Activated CD4-positive, alpha-beta T cell treated with anti-CD3 and anti-CD28 coated beads, Interleukin-2, amount 50 U/mL, for 24 hours (primary cell): ENCODE results near the gene KRTAP15-1.

Experiments used
- DNase-seq, 2 donors: peaks; one replicate each; pipeline ENCODE4 v3.0.0-alpha.2; 2020; ENCODE audit warnings: low read depth in 1 of 2, low spot score in 1 of 2

The KRTAP15-1 gene, protein sequence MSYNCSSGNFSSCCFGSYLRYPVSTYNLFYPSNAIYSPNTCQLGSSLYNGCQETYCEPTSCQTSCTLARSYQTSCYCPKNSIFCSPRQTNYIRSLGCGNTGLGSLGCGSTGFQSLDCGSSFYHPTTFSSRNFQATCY

DNA sequence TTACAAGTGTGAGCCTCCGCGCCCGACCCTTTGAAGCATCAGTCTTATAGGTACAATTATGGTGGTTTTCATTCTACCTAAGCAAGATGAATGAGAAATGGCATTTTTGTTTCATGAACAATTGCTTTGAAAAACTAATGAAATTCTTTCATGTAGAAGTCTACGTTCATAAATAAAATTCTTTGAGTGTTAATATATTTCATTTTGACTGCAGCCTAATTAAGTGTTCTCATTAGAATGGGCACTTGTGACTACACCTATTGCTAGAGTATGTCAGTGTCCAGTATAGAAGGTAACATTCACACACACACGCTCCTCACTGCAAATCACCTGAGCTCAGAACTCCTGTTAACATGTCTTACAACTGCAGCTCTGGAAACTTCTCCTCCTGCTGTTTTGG, at the start of gene KRTAP15-1:
TSS of gene KRTAP15-1 (plus strand) at position 301 of the 400 bp plus-strand sequence. CDS start at position 354, 53 bp downstream.
- DNase-seq = no peak

DNA sequence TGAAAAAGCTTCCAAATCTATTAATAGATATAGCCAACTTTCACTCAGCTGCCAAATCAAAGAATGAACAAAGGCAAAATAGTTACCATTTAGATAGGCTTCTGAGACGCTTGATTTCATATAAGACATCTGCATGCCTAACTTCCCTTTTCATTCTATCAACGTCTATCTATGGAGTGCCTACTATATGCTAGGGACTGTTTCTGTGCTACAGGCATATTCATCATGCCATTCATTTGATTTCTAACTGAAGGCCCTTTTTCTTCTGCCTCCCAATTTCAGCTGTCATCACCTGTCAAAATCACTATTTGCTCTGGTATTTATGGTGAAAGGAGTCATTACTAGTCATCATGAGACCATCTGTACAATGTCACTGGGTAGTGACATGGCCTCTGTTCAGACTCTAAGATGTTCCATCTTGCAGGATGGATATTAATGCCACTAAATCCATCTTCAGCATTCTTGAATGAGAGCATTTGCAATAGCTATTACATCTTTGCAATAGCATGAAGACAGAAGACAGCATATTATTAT, 48.5 kb upstream of the KRTAP15-1 start:
- DNase-seq = no peak

- DNase-seq = no peak
Measured at GRCh38 chr21:30395731-30396130, 44.3 kb upstream of the KRTAP15-1 start, which contains the start of gene KRTAP13-1. Gene KRTAP13-1 (plus strand): TSS chr21:30396031. CDS start chr21:30396087, 56 bp downstream.

- DNase-seq = no peak
Measured at GRCh38 chr21:30408782-30409494, 31.1 kb upstream of the KRTAP15-1 start.

DNA sequence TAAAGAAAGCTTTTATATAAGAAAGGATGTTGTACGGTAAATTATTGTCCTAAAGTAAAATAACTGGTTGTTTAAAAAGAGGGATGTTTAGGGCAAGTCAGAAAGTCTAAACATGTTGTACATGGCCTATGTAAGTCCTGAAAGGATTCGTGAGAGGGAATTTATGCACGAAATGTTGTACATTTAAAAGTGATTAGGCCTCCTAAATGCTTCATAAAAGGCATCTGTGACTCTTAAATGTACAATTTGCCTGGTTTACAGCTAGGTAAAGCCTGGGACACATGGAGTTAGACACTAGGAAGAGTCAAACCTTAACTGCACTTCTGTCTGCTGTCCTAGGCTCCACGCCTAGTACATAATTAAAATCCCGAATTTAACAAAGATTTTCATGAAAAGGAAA, 24.1 kb upstream of the KRTAP15-1 start:
- DNase-seq = no peak

DNA sequence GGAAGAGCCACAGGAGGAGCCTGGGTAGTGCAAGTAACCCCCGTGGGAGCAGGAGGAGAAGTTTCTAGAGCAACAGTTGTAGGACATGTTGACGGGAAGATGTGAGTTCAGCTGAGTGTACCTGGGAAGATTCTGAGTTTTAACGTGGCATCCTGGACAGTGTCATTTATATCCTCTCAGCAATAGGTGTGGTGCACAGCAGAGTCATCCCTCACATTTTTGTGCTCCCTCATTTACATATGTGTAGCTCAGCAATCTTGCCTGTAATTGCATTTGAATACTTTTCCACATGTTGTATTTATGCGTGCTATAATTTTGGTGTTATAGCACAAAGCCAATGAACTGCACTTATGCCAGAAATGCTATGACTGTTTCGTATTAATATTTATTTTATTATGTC, 14.2 kb upstream of the KRTAP15-1 start, which contains the start of gene KRTAP13-3:
TSS of gene KRTAP13-3 (minus strand) at position 101 of the 400 bp plus-strand sequence. CDS start at position 87, 14 bp downstream.
- no peak for DNase-seq

DNA sequence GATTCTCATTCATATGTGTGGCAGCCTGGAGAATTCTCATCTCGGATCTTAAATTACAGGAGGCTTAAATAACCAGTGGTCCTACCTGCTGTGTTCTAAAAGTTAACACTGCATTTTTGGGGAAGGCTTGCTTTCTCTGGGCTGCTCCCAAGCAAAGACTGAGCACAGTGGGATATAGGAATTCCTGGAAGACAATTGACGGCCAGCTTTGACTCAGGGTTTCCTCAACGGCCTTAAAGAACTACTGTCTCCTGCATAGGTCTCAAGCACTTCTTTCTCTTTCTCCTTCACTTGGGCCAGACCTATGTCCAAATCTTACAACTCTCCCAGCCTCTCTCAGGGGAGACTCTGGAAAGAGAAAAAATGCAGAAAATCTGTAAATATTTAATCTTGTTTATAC, 13.3 kb upstream of the KRTAP15-1 start:
- DNase-seq = no peak

- DNase-seq = no peak
Measured at GRCh38 chr21:30430170-30430655, 9.9 kb upstream of the KRTAP15-1 start, which contains the start of gene KRTAP13-4. Gene KRTAP13-4 (plus strand): TSS chr21:30430220. CDS start chr21:30430276, 56 bp downstream.

DNA sequence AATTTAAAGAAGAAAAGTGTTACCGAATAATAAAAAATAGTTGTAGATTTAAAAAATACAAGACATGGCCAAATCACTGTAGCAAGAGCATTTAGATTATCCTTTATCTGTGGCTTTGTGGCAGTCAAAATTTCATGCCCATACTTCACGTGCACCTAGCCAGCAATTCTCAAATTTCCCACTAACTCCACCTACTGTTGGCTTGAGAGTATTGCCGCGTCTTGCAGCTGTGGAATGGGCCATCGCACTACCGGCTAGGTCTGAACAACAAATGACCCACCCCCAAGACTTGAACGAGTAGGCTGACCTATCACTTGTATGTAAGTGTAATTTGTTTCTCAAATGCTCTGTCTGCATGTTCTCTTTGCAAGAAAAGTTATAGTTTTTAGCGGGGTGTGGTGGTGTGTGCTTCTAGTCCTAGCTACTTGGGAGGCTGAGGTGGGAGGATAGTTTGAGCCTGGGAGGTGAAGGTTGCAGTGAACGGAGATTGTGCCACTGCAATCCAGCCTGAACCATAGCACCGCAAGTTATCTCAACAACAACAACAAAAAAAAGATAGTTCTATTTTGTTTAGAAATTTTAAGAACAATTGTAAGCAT, 5.9 kb upstream of the KRTAP15-1 start:
- DNase-seq = no peak

GRCh38 chr21:30437010-30437565, 3.0 kb upstream of the KRTAP15-1 start:
- no peak for DNase-seq

DNA sequence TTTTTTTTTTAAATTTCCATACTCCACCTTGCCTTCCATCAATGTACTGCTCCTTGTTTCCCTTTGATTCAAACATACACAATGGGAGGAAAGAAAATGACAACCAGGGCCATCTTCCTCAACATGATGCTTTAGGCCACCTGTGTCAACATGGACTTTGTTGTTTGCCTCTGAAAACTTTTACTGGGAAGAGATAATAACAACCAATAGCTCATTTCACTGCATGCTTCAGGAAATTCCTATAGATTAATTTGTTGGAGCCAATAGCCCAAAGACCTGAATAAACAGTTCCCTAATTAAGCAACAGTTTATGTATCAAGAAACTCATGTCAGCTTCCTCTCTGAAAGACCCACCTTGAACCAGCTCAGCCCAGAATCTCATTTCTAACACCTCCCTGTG, 3.2 kb downstream of the KRTAP15-1 start:
- no peak for DNase-seq

- no peak for DNase-seq
Measured at GRCh38 chr21:30444204-30444603, 4.1 kb downstream of the KRTAP15-1 start.

DNA sequence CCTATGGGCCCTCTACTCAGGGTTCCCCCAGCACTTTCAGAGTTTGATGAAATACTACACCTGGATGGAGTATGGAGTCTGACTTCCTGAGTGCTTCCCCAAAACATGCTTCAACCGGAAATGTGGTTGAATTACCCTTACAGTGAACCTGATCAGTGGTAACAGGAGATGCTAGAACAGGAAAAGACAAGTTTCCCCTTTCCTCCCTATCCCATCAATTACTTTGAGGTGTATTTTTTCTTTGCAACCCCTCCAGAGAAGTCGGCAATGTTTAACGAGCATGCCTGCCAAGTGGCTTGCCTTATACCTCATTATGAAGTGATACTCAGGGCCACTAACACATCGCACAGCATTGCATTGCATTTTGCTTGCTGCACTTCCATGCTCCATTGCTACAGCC, 7.0 kb downstream of the KRTAP15-1 start:
- DNase-seq = no peak

DNA sequence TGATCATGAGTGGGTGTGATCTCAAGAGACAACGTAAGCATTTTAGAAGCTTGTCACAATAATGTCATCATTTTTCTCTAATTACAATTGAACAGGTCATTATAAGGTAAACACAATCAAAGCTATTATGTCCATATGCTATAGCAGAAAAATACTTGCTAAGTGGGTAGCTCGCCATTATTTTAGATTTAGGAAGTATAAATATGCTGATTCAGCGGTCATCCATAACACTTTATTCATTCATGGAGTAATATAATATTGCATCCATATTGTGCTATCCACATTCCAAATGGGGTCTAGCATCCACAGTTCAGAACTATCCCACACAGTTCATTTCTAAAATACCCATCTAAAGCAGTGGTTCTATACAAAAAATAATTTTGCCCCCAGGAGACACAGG, 8.4 kb downstream of the KRTAP15-1 start:
- no peak for DNase-seq

DNA sequence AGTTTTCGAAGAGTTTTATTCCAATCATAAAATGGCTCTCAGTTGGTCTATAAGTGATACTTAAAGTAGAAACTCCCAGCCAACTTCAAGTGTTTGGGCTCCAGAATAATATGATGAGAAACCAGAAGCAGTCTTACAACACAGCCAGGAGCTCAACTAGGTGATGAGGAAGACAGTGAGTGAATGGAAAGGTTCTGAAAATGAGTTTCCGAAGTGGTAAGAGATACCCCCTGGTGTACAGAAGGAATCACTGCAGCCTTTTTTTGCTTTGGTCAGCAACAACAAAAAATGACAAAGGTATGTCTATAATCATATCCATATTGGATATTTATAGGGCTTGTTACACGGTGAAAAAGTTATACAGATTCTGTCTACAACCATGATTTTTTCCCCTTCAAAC, 23.6 kb downstream of the KRTAP15-1 start:
- DNase-seq = no peak

DNA sequence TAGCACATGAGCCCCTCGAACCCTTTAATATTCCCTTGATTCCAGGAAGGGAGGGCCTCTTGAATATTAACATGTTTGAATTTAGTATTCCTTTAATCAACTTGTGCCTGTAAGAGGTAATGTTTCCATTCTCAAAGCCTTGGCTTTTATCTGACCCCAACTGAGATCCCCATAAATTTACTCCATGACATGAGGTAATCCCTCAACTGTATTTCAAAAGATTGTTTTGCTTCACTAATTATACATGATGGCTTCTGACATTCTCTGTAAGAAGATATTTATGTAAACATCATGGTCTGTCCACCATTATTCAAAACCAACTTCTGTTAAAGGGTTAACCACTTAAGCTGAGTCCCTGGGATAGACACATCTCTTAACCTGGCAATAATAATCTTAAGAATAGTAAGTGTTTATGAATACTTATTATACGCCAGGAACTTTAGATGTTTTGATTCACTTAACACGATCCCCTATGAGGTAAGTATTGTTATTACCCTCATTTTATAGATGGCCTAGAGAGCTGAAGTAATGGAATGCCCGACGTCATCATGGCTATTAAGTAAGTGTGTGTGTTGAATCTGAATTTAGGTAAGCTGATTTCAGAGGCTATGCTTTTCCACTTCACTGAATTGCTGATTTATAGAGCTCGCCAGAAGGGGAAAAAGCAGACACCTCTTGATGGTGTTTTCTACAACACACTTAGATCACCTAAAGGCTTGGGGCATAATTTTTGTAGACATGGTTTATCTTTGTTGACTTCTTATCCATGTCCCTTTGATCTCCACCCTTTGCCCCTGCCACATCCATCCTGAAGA, 29.0 kb downstream of the KRTAP15-1 start:
- DNase-seq = no peak

GRCh38 chr21:30478004-30478403, 37.9 kb downstream of the KRTAP15-1 start:
- no peak for DNase-seq

GRCh38 chr21:30479259-30479658, 39.2 kb downstream of the KRTAP15-1 start:
- DNase-seq = no peak

DNA sequence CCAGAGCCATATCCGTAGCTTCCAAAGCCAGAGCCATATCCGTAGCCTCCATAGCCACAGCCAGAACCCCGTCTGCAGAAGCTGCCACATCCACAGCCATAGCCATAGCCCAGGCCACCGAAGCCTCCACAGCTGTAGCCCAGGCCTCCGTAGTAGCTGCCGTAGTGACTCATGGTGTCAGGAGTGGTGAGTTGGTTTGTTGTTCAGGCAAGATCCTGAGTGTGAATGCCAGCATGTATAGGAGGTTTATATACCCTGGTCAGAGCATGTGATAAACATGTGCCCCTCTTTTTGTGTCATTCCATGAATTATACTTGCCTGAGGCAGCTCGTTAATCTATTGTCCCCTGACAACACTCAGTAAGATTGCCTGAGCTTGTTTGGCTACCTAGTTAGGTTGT, 40.1 kb downstream of the KRTAP15-1 start, which contains the start of gene KRTAP19-1:
TSS of gene KRTAP19-1 (minus strand) at position 223 of the 400 bp plus-strand sequence. CDS start at position 173, 50 bp downstream.
- no peak for DNase-seq

DNA sequence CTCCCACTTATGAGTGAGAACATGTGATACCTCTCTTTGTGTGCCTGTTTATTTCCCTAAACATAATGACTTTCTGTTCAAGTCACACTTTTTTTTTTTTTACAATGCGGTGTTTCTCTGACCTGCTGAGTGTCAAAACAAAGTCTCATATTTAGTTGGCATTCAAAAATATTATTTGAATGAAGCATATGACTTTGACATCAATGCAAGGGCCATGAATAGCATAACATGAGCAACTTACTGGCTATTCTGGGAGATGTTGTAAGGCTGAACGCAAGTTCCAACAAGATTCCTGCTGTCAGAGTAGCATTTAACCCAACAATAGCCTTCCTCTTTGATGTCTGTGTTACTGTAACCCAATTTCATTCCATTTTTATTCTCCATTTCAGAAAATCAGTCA, 42.1 kb downstream of the KRTAP15-1 start:
- no peak for DNase-seq
